Caco-2 (cell line): ENCODE data around the gene MGMT. TPM values are rescaled to one million over a fixed set of nuclear protein-coding genes. Genes with fewer than 3 reads are reported as not detected.
A peak's percentile ranks its signal among the peaks of the same experiment; 100 is the strongest.

Experiments used
- BruUV-seq: library from RNA; stranded (reverse); fragments of 400-500 nt; replicated peaks from 2 replicates; lab custom pipeline; 2021; lab: Mats Ljungman, UMichigan
- CTCF ChIA-PET: fragments of 300-600 bp; sonication (Branson Sonifier 250); formaldehyde crosslinking; loops from one replicate; lab custom pipeline; 2022; ENCODE audit warnings: antibody characterized with exemption; lab: Charles Lee
- POLR2A ChIA-PET: fragments of 300-600 bp; sonication (Branson Sonifier 250); formaldehyde crosslinking; loops from one replicate; lab custom pipeline; 2022; ENCODE audit warnings: antibody characterized with exemption; lab: Charles Lee
- DNase-seq, 2 experiments: peaks; one replicate each; pipeline versions ENCODE4 v3.0.0 to v3.0.0-alpha.2; 2020 to 2022
- H3K27me3 ChIP-seq: replicated peaks from 2 replicates; pipeline ENCODE4 v1.6.0; 2011; ENCODE audit warnings: low read length; ENCODE audit not compliant: control insufficient read depth, insufficient read depth
- H3K36me3 ChIP-seq: 2 replicates; pipeline ENCODE4 v1.5.1; 2011; ENCODE audit warnings: low read length; ENCODE audit not compliant: control insufficient read depth, insufficient read depth
- H3K4me1 ChIP-seq: fragments of 250-450 bp; sonication (Bioruptor Pico); 2 replicates; pipeline ENCODE4 v1.5.1; 2020; ENCODE audit warnings: mild to moderate bottlenecking
- H3K4me3 ChIP-seq: 2 replicates; pipeline ENCODE4 v1.5.1; 2011; ENCODE audit warnings: low read depth, mild to moderate bottlenecking, control low read depth, low read length
- H3K9me3 ChIP-seq: fragments of 250-450 bp; sonication (Bioruptor Pico); 2 replicates; pipeline ENCODE4 v1.5.1; 2020; ENCODE audit warnings: mild to moderate bottlenecking, moderate library complexity
- H3K27ac Mint-ChIP-seq: one replicate; pipeline ENCODE4 v1.8.0; 2022; ENCODE audit warnings: mixed read lengths; ENCODE audit not compliant: unreplicated experiment
- H3K27me3 Mint-ChIP-seq: one replicate; pipeline ENCODE4 v1.8.0; 2022; ENCODE audit warnings: mixed read lengths; ENCODE audit not compliant: insufficient read depth, unreplicated experiment
- H3K36me3 Mint-ChIP-seq: one replicate; pipeline ENCODE4 v1.8.0; 2022; ENCODE audit warnings: mild to moderate bottlenecking, mixed read lengths; ENCODE audit not compliant: insufficient read depth, unreplicated experiment
- H3K4me1 Mint-ChIP-seq: one replicate; pipeline ENCODE4 v1.8.0; 2022; ENCODE audit warnings: low read depth, mixed read lengths; ENCODE audit not compliant: unreplicated experiment
- H3K4me3 Mint-ChIP-seq: one replicate; pipeline ENCODE4 v1.8.0; 2022; ENCODE audit warnings: mild to moderate bottlenecking, moderate library complexity, mixed read lengths; ENCODE audit not compliant: unreplicated experiment
- H3K9me3 Mint-ChIP-seq: one replicate; pipeline ENCODE4 v1.8.0; 2022; ENCODE audit warnings: mixed read lengths; ENCODE audit not compliant: unreplicated experiment
- intact Hi-C: fragments of 100-400 bp; cut with micrococcal nuclease; formaldehyde crosslinking; loops from one replicate; pipeline ENCODE4 v1.10.0; 2022; ENCODE audit not compliant: unreplicated experiment
- total RNA-seq: library from RNA; stranded (reverse); gene quantifications from 2 replicates; pipeline ENCODE4 v1.2.3, GENCODE V29; 2022
- TF ChIP-seq, protein P1 (sequence below), 2 experiments: fragments of 200-600 bp in 1 of 2; IDR thresholded peaks; 1 replicate in 1 of 2; 2 replicates in 1 of 2; pipeline versions ENCODE4 v1.5.1 to v1.8.0; 2011 to 2022; ENCODE audit warnings: antibody characterized with exemption in 1 of 2, control low read depth in 1 of 2, inconsistent platforms in 1 of 2, low read depth in 1 of 2, low read length in 1 of 2, mild to moderate bottlenecking in 1 of 2, moderate library complexity in 1 of 2; ENCODE audit not compliant: insufficient read depth in 1 of 2, severe bottlenecking in 1 of 2, unreplicated experiment in 1 of 2

Gene MGMT
- total RNA-seq, 1 experiment from 2014 or later: 57.0 TPM

- ChIA-PET CTCF (interaction anchor here (0.7 kb wide), 1 partner anchor 24 kb away, joined by 3 read pairs; no protein-coding TSS in a partner anchor), POLR2A (no interaction called here)
- intact Hi-C loops: no loop called here
- Mint-ChIP-seq H3K4me3 (no peak overlapping the region), H3K4me1 (no peaks in the 10 kb centered on the region), H3K27me3 (no peaks in the 10 kb centered on the region), H3K9me3 (no peaks in the 10 kb centered on the region), H3K27ac (no peak overlapping the region), H3K36me3 (no peaks in the 10 kb centered on the region)
- no peaks in the 10 kb centered on the region for H3K9me3 ChIP-seq
- H3K36me3 ChIP-seq: no peaks in the 10 kb centered on the region
- H3K4me1 ChIP-seq: no peaks in the 10 kb centered on the region
- TF ChIP-seq, protein P1, sequence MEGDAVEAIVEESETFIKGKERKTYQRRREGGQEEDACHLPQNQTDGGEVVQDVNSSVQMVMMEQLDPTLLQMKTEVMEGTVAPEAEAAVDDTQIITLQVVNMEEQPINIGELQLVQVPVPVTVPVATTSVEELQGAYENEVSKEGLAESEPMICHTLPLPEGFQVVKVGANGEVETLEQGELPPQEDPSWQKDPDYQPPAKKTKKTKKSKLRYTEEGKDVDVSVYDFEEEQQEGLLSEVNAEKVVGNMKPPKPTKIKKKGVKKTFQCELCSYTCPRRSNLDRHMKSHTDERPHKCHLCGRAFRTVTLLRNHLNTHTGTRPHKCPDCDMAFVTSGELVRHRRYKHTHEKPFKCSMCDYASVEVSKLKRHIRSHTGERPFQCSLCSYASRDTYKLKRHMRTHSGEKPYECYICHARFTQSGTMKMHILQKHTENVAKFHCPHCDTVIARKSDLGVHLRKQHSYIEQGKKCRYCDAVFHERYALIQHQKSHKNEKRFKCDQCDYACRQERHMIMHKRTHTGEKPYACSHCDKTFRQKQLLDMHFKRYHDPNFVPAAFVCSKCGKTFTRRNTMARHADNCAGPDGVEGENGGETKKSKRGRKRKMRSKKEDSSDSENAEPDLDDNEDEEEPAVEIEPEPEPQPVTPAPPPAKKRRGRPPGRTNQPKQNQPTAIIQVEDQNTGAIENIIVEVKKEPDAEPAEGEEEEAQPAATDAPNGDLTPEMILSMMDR (IDR thresholded peaks at IDR 0.05; ENCODE audit: insufficient read depth in 1 of 2, low read depth in 1 of 2, low read length in 1 of 2, severe bottlenecking in 1 of 2, unreplicated experiment in 1 of 2): no peak
- H3K4me3 ChIP-seq: no peak overlapping the region
- no peaks in the 10 kb centered on the region for H3K27me3 ChIP-seq
- BruUV-seq: no TSS peak
- peak in 1 of 2 experiments; percentile 18 for DNase-seq
Observed at GRCh38 chr10:129786216-129786615, 319.2 kb downstream of the MGMT start.

DNA sequence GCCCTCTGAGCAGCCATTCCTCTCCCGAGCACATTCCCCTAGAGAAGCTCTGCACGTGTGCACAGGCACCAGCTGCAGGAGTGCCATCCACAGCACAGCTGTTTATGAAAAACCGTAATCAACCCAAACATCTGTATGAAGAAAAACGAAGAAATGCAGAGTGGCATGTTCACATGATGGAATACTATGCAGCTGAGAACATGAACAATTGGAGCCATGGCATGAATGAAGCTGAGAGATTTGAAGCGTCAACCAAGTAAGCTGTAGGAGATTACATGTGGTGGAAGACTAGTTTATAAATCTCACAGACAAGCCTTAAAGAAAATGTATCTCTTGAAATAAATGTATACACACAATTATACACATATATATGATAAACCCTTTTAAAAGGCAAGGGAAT is 320.5 kb downstream of the MGMT start:
- H3K4me1 ChIP-seq: no peaks in the 10 kb centered on the region
- Mint-ChIP-seq H3K4me3 (no peak overlapping the region), H3K9me3 (no peaks in the 10 kb centered on the region), H3K27me3 (no peaks in the 10 kb centered on the region), H3K4me1 (no peaks in the 10 kb centered on the region), H3K36me3 (no peaks in the 10 kb centered on the region), H3K27ac (no peak overlapping the region)
- BruUV-seq: no TSS peak
- no peak for DNase-seq
- ChIA-PET CTCF (no interaction called here), POLR2A (no interaction called here)
- TF ChIP-seq, protein P1 (IDR thresholded peaks at IDR 0.05; ENCODE audit: insufficient read depth in 1 of 2, low read depth in 1 of 2, low read length in 1 of 2, severe bottlenecking in 1 of 2, unreplicated experiment in 1 of 2): no peak
- no peaks in the 10 kb centered on the region for H3K27me3 ChIP-seq
- H3K4me3 ChIP-seq: no peak overlapping the region
- no peaks in the 10 kb centered on the region for H3K36me3 ChIP-seq
- intact Hi-C loops: no loop called here
- H3K9me3 ChIP-seq: no peaks in the 10 kb centered on the region

DNA sequence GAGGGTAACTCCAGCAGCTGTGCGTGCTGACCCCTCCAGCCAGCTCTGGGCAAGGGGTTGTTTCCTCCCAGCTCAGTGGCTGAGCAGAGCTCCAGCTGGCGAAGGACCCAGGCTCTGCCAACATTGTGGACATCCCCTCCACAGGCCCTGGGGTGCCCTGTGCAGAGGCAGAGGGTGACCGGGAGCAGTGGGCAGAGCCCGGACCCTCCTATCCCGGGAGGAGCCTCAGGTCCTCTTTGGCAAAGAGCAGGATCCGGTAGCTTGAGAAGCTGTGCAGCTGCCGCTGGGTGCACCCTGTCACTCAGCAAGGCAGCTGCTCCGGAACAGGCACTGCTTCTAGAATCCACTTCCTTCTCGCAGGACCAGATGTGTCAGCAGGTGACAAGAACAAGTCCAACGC is 321.2 kb downstream of the MGMT start:
- POLR2A ChIA-PET: no interaction called here
- CTCF ChIA-PET: no interaction called here

More for the DNA sequence above, 321.2 kb downstream of the MGMT start:
- no peaks in the 10 kb centered on the region for H3K27me3 Mint-ChIP-seq
- H3K4me3 ChIP-seq: no peak overlapping the region
- no peaks in the 10 kb centered on the region for H3K4me1 ChIP-seq
- H3K36me3 ChIP-seq: no peaks in the 10 kb centered on the region
- no peaks in the 10 kb centered on the region for H3K36me3 Mint-ChIP-seq
- H3K9me3 Mint-ChIP-seq: no peaks in the 10 kb centered on the region
- no TSS peak for BruUV-seq
- no peak overlapping the region for H3K27ac Mint-ChIP-seq
- TF ChIP-seq, protein P1 (IDR thresholded peaks at IDR 0.05; ENCODE audit: insufficient read depth in 1 of 2, low read depth in 1 of 2, low read length in 1 of 2, severe bottlenecking in 1 of 2, unreplicated experiment in 1 of 2): no peak
- DNase-seq: peak in 1 of 2 experiments; percentile 22
- intact Hi-C loops: no loop called here
- no peaks in the 10 kb centered on the region for H3K4me1 Mint-ChIP-seq
- no peaks in the 10 kb centered on the region for H3K27me3 ChIP-seq
- no peaks in the 10 kb centered on the region for H3K9me3 ChIP-seq
- no peak overlapping the region for H3K4me3 Mint-ChIP-seq
